H1 (cell line): ENCODE results near the gene SMIM7.

Experiments used
- CTCF ChIP-seq, 3 experiments: IDR thresholded peaks; 1 replicate in 2 of 3; 2 replicates in 1 of 3; pipeline versions ENCODE4 v1.5.1 to v1.6.1; 2011; ENCODE audit warnings: low read length in 3 of 3, mild to moderate bottlenecking in 3 of 3, inconsistent platforms in 2 of 3, low read depth in 1 of 3, moderate library complexity in 1 of 3; ENCODE audit not compliant: insufficient read depth in 1 of 3; ENCODE audit errors: control extremely low read depth in 1 of 3
- JUN ChIP-seq: IDR thresholded peaks from 2 replicates; pipeline ENCODE4 v1.6.1; 2011; ENCODE audit warnings: low read depth, mild to moderate bottlenecking, improper control_type of control experiment, low read length

- TF ChIP-seq CTCF (IDR thresholded peaks at IDR 0.05; ENCODE audit: control extremely low read depth in 1 of 3, insufficient read depth in 1 of 3, low read depth in 1 of 3, low read length in 3 of 3) (no peak), JUN (no peak)
These were observed 52.1 kb downstream of the SMIM7 start for GRCh38 chr19:16607819-16608218.
